DMS 273 treated with DMSO at 0.1 percent for 48 hours (cell line): ENCODE measurements around the gene PPP1R7.

Experiments
- DNase-seq: peaks from one replicate; lab custom pipeline; 2025; lab: John Stamatoyannopoulos, UW

Gene PPP1R7

GRCh38 chr2:241120440-241120839 is 29.8 kb upstream of the PPP1R7 start:
- no peak for DNase-seq

GRCh38 chr2:241121008-241121407 is 29.3 kb upstream of the PPP1R7 start:
- DNase-seq = no peak

- DNase-seq = no peak
Observed at GRCh38 chr2:241122376-241123002, 27.8 kb upstream of the PPP1R7 start.

GRCh38 chr2:241123816-241124536 is 26.3 kb upstream of the PPP1R7 start:
- no peak for DNase-seq

GRCh38 chr2:241125626-241126025 is 24.6 kb upstream of the PPP1R7 start:
- DNase-seq = no peak

- no peak for DNase-seq
Observed at GRCh38 chr2:241126201-241126611, 24.1 kb upstream of the PPP1R7 start.

- no peak for DNase-seq
Observed at GRCh38 chr2:241126771-241127202, 23.5 kb upstream of the PPP1R7 start.

- DNase-seq = no peak
Observed at GRCh38 chr2:241128266-241128665, 22.0 kb upstream of the PPP1R7 start.

GRCh38 chr2:241129086-241129871 is 21.0 kb upstream of the PPP1R7 start:
- DNase-seq = no peak

- DNase-seq = no peak
Observed at GRCh38 chr2:241130316-241130715, 20.0 kb upstream of the PPP1R7 start.

GRCh38 chr2:241131531-241131930 is 18.7 kb upstream of the PPP1R7 start:
- DNase-seq = no peak

GRCh38 chr2:241132538-241133435 is 17.5 kb upstream of the PPP1R7 start:
- no peak for DNase-seq

- DNase-seq = no peak
Observed at GRCh38 chr2:241133436-241133820, 16.8 kb upstream of the PPP1R7 start.

GRCh38 chr2:241134711-241135110 is 15.6 kb upstream of the PPP1R7 start:
- DNase-seq = no peak

GRCh38 chr2:241135737-241136136 is 14.5 kb upstream of the PPP1R7 start:
- no peak for DNase-seq

- DNase-seq = no peak
Observed at GRCh38 chr2:241136191-241136590, 14.1 kb upstream of the PPP1R7 start.

- no peak for DNase-seq
Observed at GRCh38 chr2:241136661-241137260, 13.5 kb upstream of the PPP1R7 start.

- no peak for DNase-seq
Observed at GRCh38 chr2:241137276-241138190, 12.7 kb upstream of the PPP1R7 start.

- DNase-seq = no peak
Observed at GRCh38 chr2:241138471-241138870, 11.8 kb upstream of the PPP1R7 start.
